Measurements from ENCODE around the gene SHTN1. TPM values are rescaled to one million over a fixed set of nuclear protein-coding genes. Genes with fewer than 3 reads are reported as not detected.
A peak's percentile ranks its signal among the peaks of the same experiment; 100 is the strongest.

SHTN1 gene
- total RNA-seq, 2 donors from 2014 or later = 24.7 to 37.1 TPM

DNA sequence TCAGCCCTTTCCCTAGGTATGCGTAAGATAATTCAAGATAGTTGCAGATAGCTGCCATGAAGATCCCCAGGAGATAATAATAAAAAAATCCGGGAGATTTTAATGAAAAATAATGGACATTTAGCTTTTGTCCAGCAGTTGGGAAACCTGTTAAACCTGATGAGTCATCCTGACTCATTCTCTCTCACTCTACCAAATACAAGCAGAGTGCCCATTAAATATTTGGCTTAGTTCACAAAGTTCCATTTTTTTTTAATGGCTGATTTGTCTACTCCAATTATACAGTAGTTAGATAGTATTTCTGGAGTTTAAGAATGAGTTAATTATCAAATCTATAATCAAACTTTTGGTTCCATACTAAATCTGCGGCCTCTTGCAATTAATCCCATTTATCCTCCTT lies 2.1 kb upstream of the SHTN1 start:
- Histone ChIP-seq H3K27ac (no peak overlapping the region), H3K27me3 (no peaks in the 10 kb centered on the region), H3K4me3 (no peak overlapping the region), H3K4me1 (peaks cover 24% of the 10 kb centered on the region), H3K36me3 (replicated peaks in 1 of 2; ENCODE audit: insufficient read depth in 1 of 2, low read depth in 2 of 2) (no peaks in the 10 kb centered on the region), H3K9me3 (no peaks in the 10 kb centered on the region)
- 86 to 89% methylated on average over 3 of the region's 3 CpGs for WGBS, 2 donors
- TF ChIP-seq, protein P1, sequence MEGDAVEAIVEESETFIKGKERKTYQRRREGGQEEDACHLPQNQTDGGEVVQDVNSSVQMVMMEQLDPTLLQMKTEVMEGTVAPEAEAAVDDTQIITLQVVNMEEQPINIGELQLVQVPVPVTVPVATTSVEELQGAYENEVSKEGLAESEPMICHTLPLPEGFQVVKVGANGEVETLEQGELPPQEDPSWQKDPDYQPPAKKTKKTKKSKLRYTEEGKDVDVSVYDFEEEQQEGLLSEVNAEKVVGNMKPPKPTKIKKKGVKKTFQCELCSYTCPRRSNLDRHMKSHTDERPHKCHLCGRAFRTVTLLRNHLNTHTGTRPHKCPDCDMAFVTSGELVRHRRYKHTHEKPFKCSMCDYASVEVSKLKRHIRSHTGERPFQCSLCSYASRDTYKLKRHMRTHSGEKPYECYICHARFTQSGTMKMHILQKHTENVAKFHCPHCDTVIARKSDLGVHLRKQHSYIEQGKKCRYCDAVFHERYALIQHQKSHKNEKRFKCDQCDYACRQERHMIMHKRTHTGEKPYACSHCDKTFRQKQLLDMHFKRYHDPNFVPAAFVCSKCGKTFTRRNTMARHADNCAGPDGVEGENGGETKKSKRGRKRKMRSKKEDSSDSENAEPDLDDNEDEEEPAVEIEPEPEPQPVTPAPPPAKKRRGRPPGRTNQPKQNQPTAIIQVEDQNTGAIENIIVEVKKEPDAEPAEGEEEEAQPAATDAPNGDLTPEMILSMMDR (IDR thresholded peaks at IDR 0.05) = no peak
- TF ChIP-seq POLR2A (IDR thresholded peaks at IDR 0.05) = no peak
- no peak for ATAC-seq
- intact Hi-C loops (cut with DNase I) = no loop called here
- DNase-seq = no peak

DNA sequence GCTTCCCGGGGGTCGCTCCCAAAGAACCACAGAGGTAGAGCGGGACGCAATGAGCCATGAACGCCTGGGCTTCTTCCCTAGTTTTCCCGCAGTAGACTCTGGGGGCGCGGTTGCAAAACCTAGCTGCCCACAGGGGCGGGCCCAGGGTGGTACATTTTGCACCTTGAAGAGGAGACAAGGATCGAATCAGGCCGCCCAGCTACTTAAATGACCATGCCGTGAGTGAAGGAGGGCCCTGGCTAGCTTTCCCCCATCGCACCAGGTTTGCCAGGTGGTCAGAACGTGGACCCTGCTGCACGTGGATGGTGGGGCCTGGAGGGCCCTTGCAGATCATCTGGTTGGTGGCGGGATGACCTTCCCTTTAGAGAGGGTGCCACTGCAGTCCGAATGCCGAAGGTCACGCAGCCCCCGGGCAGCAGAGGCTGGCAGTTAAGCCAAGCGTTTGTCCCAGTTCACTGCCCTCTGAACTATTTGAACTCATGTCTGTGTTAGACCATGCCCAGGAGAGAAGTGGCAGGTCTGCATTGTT lies 604 bp upstream of the SHTN1 start:
- peak; percentile 26 for ATAC-seq
- no peaks in the 10 kb centered on the region for H3K27me3 ChIP-seq
- no peaks in the 10 kb centered on the region for H3K36me3 ChIP-seq (replicated peaks in 1 of 2; ENCODE audit: insufficient read depth in 1 of 2, low read depth in 2 of 2)
- peak overlapping the region; percentile 96 to 99 (median 99) for H3K27ac ChIP-seq
- peaks cover 31% of the 10 kb centered on the region for H3K4me1 ChIP-seq
- H3K4me3 ChIP-seq = peak overlapping the region; percentile 36 to 71
- intact Hi-C loops (cut with DNase I) = no loop called here
- H3K9me3 ChIP-seq = no peaks in the 10 kb centered on the region
- peak in 3 of 4 donors; percentile 46 to 55 (median 52) for DNase-seq
- WGBS, 2 donors = 2 to 8% methylated on average over 19 to 21 of the region's 21 CpGs
- TF ChIP-seq POLR2A (IDR thresholded peaks at IDR 0.05) = no peak
- TF ChIP-seq, protein P1 (IDR thresholded peaks at IDR 0.05) = no peak

DNA sequence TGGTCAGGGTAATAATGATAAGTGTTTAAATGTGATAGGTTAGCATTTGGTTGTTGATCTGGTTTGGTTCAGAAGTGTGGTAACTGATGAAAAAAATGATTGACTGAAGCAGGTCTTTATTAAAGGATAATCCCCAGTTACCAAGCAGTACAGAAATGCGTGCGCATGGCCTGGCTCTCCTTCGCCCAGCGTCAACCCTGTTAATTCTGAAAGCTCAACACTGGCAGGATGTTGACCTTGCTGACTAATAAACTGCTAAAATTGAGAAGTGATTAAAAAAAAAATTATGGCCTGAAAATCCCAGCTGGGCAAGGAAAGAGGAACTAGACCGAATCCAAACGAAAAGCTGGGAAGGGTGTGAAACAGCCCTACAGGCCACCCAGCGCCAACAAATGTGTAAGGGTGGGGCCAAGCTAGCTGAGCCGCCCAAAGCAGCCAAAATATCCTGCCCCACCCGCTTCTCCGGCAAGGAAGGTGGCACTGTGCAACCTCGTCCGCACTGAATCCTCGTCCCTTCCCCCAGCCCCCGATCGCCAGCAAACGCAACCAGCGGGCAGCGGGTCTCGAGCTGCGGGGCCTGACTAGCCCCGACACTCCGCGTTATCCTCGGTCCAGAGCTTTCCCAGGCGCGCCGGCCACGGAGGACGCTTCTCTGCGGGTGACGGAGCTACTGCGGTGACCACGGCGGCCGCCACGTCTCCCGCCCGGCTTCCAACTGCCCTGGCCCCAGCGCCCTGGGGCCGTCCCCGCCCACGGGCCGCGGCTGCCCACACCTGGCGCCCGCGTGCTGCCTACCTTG lies 561 bp downstream of the SHTN1 start:
- 1 to 6% methylated on average over 13 to 46 of the region's 47 CpGs for WGBS, 2 donors
- DNase-seq (peak; percentile 70 to 80 (median 76)), ATAC-seq (peak; percentile 75)
- no peaks in the 10 kb centered on the region for H3K27me3 ChIP-seq
- H3K27ac ChIP-seq = peak overlapping the region; percentile 96 to 99 (median 99)
- no peaks in the 10 kb centered on the region for H3K9me3 ChIP-seq
- H3K36me3 ChIP-seq (replicated peaks in 1 of 2; ENCODE audit: insufficient read depth in 1 of 2, low read depth in 2 of 2) = no peaks in the 10 kb centered on the region
- H3K4me3 ChIP-seq = peak overlapping the region; percentile 36 to 71
- intact Hi-C loops (cut with DNase I) = no loop called here
- no peak for TF ChIP-seq POLR2A (IDR thresholded peaks at IDR 0.05)
- TF ChIP-seq, protein P1 (IDR thresholded peaks at IDR 0.05) = peak in 2 of 7 experiments; percentile 20 to 29
- H3K4me1 ChIP-seq = peaks cover 31% of the 10 kb centered on the region

DNA sequence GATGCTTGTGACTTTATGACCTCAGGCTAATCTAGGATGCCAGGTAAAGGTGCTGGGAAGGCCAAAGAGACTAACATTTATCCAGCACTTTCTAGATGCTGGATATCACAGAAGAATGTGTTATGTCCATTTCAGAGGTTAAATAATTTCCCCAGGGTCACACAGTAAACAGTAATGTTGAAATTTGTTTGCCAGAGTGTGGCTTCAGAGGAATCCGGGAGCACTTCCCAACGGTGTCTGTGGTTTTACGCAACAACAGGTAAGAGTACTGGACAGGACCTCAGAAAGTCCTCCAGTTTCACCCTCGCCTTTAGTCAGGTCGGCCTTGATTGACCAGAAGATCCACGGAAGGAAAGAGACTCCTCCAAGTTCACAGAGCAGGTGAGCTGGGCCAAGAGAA lies 1.7 kb downstream of the SHTN1 start:
- intact Hi-C loops (cut with DNase I) = no loop called here
- Histone ChIP-seq H3K27me3 (no peaks in the 10 kb centered on the region), H3K27ac (peak overlapping the region in 2 of 4 donors; percentile 6 to 99), H3K4me3 (no peak overlapping the region), H3K36me3 (replicated peaks in 1 of 2; ENCODE audit: insufficient read depth in 1 of 2, low read depth in 2 of 2) (no peaks in the 10 kb centered on the region), H3K9me3 (no peaks in the 10 kb centered on the region), H3K4me1 (peaks cover 31% of the 10 kb centered on the region)
- DNase-seq (no peak), ATAC-seq (no peak)
- 64 to 72% methylated on average over 6 of the region's 6 CpGs for WGBS, 2 donors
- TF ChIP-seq, protein P1 (IDR thresholded peaks at IDR 0.05) = no peak
- TF ChIP-seq POLR2A (IDR thresholded peaks at IDR 0.05) = no peak
